ENCODE data around the gene KLF4. TPM values are rescaled to one million over a fixed set of nuclear protein-coding genes. Genes with fewer than 3 reads are reported as not detected.
A peak's percentile ranks its signal among the peaks of the same experiment; 100 is the strongest.
"Not testable (repeated sequence)": the region's sequence is repeated elsewhere in the genome, so short reads cannot be mapped to it uniquely, and the experiment has no call there.

Gene KLF4
- total RNA-seq, 1 donor from 2014 or later: 2.3 TPM

DNA sequence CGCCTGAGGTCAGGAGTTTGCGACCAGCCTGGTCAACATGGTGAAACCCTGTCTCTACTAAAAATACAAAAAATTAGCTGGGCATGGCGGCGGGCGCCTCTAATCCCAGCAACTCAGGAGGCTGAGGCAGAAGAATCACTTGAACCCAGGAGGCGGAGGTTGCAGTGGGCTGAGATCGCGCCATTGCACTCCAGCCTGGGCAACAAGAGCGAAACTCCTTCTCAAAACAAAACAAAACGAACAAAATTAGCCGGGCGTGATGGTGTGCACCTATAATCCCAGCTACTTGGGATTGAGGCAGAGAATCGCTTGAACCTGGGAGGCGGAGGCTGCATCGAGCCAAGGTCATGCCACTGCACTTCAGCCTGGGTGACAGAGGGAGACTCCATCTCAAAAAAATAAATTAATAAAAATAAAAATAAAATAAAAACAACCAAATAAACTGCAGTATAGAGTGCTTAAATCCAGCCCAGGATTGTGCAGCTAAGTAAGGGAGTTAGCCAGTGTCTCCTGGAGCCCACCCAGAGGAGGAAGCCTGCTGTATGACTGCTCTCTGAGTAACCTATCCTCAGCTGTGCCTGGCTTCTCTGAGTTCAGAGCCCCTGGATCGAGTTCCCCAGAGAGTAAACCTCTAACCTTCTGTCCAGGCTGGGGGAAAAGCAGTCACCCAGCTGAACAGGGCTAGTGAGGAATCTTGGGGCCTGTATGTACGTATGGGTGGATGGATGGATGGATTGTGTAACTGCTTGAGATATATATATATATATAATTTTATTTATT, 11.0 kb upstream of the KLF4 start:
- H3K36me3 Mint-ChIP-seq (ENCODE audit: low read depth); H3K4me3 Mint-ChIP-seq; H3K27ac Mint-ChIP-seq; H3K27me3 Mint-ChIP-seq (ENCODE audit: insufficient read depth); DNase-seq (ENCODE audit: low spot score); H3K9me3 Mint-ChIP-seq; intact Hi-C loops (cut with micrococcal nuclease); H3K4me1 Mint-ChIP-seq (ENCODE audit: low read depth): not testable (repeated sequence)

DNA sequence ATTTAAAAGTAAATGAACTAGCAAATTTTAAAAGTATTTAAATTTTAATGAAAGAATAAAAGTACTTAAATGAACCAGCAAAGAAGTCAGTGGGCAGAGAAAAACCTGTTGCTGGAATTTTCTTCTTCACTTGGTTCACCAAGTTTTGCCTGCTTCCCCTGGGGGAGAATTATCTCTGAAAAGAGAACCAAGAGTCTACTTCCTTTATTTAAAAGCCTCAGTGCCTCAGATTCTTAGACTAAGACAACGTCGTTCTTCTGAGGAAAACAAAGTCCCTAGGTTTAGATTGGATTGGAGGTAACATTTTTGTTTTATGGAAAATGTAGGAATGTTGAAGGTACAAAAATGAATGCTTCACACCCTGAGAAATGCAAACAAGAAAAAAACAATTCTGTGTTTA, 7.4 kb upstream of the KLF4 start:
- intact Hi-C loops (cut with micrococcal nuclease): no loop called here
- no peak for DNase-seq (ENCODE audit: low spot score)

DNA sequence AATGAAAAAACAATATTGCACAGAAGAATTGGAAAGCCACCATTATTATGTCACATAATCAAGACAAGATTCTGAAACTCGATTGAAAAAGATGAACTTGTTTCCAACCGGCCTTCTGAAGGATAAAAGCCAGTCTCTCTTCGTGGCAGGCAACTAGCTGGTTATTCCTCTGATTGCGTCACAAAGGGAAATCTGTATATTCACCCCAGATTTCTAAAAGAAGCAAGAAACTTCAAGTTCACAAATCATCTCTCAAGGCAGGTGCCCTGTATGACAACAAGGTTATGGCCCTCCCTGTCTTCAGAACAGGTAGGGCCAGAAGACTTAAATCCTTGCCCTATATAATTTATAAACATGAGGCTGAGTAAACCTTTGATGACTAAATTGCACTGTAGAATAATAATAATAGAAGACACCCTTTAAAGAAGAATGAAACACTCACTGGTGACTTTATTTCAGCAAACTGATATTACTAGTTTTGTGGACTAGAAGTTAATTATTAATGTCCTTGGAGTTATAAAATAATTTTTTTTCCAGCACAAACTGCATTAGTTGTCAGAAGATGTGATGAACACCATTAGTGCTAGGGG, 2.9 kb upstream of the KLF4 start:
- Mint-ChIP-seq H3K27me3 (ENCODE audit: insufficient read depth) (peaks cover 54% of the 10 kb centered on the region), H3K36me3 (ENCODE audit: low read depth) (no peaks in the 10 kb centered on the region), H3K27ac (no peak overlapping the region), H3K9me3 (no peaks in the 10 kb centered on the region), H3K4me1 (ENCODE audit: low read depth) (peaks cover 5% of the 10 kb centered on the region), H3K4me3 (no peak overlapping the region)
- DNase-seq (ENCODE audit: low spot score): no peak
- intact Hi-C loops (cut with micrococcal nuclease): no loop called here

More for the DNA sequence above, 7.4 kb upstream of the KLF4 start:
- Mint-ChIP-seq H3K4me3 (no peak overlapping the region), H3K9me3 (no peaks in the 10 kb centered on the region), H3K27ac (no peak overlapping the region), H3K36me3 (ENCODE audit: low read depth) (no peaks in the 10 kb centered on the region), H3K4me1 (ENCODE audit: low read depth) (no peaks in the 10 kb centered on the region), H3K27me3 (ENCODE audit: insufficient read depth) (peaks cover 25% of the 10 kb centered on the region)

DNA sequence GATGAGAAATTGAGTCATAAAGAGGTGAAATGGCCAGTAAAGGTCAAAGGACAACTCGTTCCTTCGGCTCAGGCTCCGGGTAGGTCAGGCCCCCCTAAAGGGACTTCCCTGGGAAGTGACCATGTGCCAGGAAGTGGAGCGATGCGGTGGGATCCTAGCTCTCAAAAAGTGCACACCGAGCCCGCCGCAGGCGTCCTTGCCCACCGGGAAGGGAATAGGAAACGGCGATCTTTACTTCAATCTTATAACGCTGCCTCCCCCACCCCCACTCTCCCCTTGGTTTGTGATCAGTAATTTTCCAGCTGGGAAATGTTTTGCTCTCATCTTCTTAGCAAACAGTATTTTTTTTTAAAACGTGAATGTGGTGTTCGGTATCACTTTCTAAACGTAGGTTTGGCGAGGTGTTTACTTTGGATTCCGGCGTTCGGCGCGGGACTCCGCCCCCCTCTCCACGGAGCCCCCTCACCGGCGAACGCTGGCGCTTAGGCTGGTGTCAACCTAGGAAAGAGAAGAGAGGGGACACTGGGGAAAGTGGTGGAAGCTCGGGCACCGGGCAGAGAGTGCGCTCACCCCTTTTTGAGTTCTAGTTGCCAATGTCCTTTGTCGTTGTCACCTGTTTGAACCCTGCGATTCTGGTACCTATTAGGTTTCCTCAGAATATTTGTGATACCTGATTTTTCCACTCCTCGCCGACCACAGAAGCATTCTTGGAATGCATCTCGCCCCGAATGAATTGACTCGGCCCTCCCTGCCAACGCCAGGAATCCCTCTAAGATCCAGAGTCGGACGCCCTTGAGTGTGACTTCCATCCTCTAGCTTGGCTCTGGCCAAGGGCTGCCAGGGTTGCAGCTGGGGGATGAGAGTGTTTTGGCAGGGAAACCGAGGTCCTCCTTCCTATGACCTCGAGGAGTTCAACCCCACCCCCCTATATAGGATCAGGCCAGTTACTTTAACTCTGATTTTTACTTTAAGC, 1.8 kb upstream of the KLF4 start:
- H3K4me1 Mint-ChIP-seq (ENCODE audit: low read depth): peaks cover 5% of the 10 kb centered on the region
- H3K36me3 Mint-ChIP-seq (ENCODE audit: low read depth): no peaks in the 10 kb centered on the region
- peaks cover 62% of the 10 kb centered on the region for H3K27me3 Mint-ChIP-seq (ENCODE audit: insufficient read depth)
- intact Hi-C loops (cut with micrococcal nuclease): no loop called here
- H3K4me3 Mint-ChIP-seq: peak overlapping the region; percentile 51
- H3K9me3 Mint-ChIP-seq: no peaks in the 10 kb centered on the region
- peak overlapping the region; percentile 63 for H3K27ac Mint-ChIP-seq
- no peak for DNase-seq (ENCODE audit: low spot score)

DNA sequence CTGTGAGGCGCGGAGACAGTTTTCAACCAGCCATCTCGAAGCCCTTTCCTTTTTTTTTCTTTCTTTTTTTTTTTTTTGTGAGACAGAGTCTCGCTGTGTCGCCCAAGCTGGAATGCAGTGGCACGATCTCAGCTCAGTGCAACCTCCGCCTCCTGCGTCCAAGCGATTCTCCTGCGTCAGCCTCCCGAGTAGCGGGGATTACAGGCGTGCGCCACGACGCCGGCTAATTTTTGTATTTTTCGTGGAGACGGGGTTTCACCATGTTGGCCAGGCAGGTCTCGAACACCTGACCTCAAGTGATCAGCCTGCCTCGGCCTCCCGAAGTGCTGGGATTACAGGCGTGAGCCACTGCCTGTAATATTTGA, 1.0 kb upstream of the KLF4 start:
- H3K27me3 Mint-ChIP-seq (ENCODE audit: insufficient read depth): peaks cover 68% of the 10 kb centered on the region
- H3K4me1 Mint-ChIP-seq (ENCODE audit: low read depth); H3K36me3 Mint-ChIP-seq (ENCODE audit: low read depth); intact Hi-C loops (cut with micrococcal nuclease); H3K9me3 Mint-ChIP-seq; DNase-seq (ENCODE audit: low spot score): not testable (repeated sequence)
- peak overlapping the region; percentile 58 for H3K27ac Mint-ChIP-seq
- H3K4me3 Mint-ChIP-seq: peak overlapping the region; percentile 70

DNA sequence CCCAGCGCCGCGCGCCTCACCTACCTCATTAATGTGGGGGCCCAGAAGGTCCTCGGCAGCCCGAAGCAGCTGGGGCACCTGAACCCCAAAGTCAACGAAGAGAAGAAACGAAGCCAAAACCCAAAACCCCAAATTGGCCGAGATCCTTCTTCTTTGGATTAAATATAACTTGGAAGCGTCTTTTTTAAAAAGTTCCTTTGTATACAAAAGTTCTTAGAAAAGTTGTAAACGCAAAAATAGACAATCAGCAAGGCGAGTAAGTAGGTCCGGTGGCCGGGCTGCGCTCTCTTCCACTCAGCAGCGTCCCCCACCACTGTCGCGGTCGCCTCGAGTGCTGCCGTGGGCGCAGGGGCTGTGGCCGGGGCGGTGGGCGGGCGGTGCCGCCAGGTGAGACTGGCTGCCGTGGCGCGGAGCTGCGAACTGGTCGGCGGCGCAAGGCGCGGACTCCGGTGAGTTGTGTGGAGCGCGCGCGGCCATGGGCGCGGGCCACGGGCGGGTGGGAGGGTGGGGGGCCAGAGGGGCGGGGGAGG, 360 bp downstream of the KLF4 start:
- intact Hi-C loops (cut with micrococcal nuclease): loop anchor here (1.0 to 5.0 kb wide), 3 partner anchors 206 to 1832 kb away; partner anchors contain the start of genes ABITRAM, ELP1, EPB41L4B and RAD23B
- no peak for DNase-seq (ENCODE audit: low spot score)
- H3K27me3 Mint-ChIP-seq (ENCODE audit: insufficient read depth): peaks cover 61% of the 10 kb centered on the region
- H3K27ac Mint-ChIP-seq: peak overlapping the region; percentile 44
- peak overlapping the region; percentile 59 for H3K4me3 Mint-ChIP-seq
- H3K36me3 Mint-ChIP-seq (ENCODE audit: low read depth): no peaks in the 10 kb centered on the region
- H3K9me3 Mint-ChIP-seq: no peaks in the 10 kb centered on the region
- peaks cover 5% of the 10 kb centered on the region for H3K4me1 Mint-ChIP-seq (ENCODE audit: low read depth)

DNA sequence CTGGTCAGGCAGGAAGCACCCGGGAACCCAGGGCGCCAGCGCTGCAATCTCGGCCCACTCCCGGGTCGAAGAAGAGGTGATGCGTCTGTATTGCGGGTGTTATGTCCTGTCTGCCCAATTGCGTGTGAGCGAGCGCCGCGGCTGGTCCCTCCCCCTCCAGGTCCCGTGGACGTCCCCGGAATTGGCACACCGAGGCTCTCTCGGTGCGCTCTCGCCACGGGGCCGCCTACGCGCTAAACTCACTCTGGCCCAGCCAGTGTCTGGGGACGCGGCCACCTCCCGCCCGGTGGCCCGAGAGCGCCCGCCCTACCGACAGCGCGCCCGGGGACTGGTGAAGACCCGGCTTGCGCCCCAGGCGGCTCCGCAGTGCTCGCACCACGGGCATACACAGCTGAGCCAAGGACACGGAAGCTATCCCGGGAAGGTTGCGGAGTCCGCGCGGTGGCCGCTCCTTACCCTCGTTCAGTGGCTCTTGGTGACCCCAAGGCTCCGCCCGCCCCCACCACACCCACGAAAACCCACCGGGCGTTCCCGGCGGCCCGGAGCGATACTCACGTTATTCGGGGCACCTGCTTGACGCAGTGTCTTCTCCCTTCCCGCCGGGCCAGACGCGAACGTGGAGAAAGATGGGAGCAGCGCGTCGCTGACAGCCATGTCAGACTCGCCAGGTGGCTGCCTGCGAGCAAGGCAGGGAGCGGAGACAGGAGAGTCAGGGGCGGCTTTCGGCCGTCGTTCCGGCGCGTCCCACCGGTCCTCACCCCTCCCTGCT, 1.0 kb downstream of the KLF4 start:
- H3K36me3 Mint-ChIP-seq (ENCODE audit: low read depth): no peaks in the 10 kb centered on the region
- peak overlapping the region; percentile 59 for H3K4me3 Mint-ChIP-seq
- peaks cover 5% of the 10 kb centered on the region for H3K4me1 Mint-ChIP-seq (ENCODE audit: low read depth)
- no peaks in the 10 kb centered on the region for H3K9me3 Mint-ChIP-seq
- DNase-seq (ENCODE audit: low spot score): peak; percentile 7
- peak overlapping the region; percentile 44 for H3K27ac Mint-ChIP-seq
- intact Hi-C loops (cut with micrococcal nuclease): loop anchor here (1.0 to 5.0 kb wide), 3 partner anchors 205 to 1832 kb away; partner anchors contain the start of genes ABITRAM, ELP1, EPB41L4B and RAD23B
- H3K27me3 Mint-ChIP-seq (ENCODE audit: insufficient read depth): peaks cover 64% of the 10 kb centered on the region

DNA sequence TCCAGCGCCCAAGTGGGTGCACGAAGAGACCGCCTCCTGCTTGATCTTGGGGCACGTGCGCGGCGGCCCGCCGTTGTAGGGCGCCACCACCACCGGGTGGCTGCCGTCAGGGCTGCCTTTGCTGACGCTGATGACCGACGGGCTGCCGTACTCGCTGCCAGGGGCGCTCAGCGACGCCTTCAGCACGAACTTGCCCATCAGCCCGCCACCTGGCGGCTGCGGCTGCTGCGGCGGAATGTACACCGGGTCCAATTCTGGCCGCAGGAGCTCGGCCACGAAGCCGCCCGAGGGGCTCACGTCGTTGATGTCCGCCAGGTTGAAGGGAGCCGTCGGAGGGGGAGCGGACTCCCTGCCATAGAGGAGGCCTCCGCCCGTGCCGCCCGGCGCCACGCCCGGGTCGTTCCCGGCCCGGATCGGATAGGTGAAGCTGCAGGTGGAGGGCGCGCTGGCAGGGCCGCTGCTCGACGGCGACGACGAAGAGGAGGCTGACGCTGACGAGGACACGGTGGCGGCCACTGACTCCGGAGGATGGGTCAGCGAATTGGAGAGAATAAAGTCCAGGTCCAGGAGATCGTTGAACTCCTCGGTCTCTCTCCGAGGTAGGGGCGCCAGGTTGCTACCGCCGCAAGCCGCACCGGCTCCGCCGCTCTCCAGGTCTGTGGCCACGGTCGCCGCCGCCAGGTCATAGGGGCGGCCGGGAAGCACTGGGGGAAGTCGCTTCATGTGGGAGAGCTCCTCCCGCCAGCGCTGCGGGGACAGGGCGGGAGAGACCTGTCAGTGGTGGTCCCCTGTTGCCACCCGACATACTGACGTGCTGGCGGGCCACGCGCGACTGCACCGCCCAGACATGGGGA, 1.8 kb downstream of the KLF4 start:
- peaks cover 5% of the 10 kb centered on the region for H3K4me1 Mint-ChIP-seq (ENCODE audit: low read depth)
- H3K27ac Mint-ChIP-seq: no peak overlapping the region
- no peak for DNase-seq (ENCODE audit: low spot score)
- H3K36me3 Mint-ChIP-seq (ENCODE audit: low read depth): no peaks in the 10 kb centered on the region
- intact Hi-C loops (cut with micrococcal nuclease): loop anchor here (2.0 to 5.0 kb wide), 2 partner anchors 1445 to 1833 kb away; partner anchors contain the start of genes ABITRAM, ELP1 and EPB41L4B
- H3K27me3 Mint-ChIP-seq (ENCODE audit: insufficient read depth): peaks cover 65% of the 10 kb centered on the region
- peak overlapping the region; percentile 19 for H3K4me3 Mint-ChIP-seq
- H3K9me3 Mint-ChIP-seq: no peaks in the 10 kb centered on the region

DNA sequence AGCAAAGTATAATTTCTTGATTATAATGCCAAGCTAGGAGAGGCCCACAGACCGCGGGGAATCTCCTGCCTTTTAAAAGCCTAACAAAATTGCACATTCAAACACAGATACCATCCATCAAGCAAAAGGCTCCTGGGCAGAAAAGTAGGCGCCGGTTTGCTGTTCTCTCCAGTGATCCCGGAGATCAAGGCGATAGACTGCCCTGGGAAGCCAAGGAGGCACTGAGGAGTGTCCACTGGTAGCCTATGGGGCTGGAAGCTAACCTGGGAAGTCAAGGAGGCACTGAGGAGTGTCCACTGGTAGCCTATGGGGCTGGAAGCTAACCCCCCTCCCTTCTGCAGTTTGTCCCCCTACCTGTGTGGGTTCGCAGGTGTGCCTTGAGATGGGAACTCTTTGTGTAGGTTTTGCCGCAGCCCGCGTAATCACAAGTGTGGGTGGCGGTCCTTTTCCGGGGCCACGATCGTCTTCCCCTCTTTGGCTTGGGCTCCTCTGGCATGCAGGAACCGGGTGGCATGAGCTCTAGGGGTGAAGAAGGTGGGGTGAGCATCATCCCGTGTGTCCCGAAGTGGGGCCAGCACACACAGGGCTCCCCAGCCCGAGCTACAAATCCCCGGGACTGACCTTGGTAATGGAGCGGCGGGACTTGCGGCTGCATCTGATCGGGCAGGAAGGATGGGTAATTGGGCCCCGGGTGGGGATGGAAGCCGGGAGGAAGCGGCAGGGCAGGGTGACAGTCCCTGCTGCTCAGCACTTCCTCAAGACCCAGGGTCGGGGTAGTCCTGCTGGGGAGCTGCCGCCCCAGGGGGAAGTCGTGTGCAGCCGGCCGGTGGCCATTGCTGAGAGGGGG, 2.7 kb downstream of the KLF4 start:
- no peak for DNase-seq (ENCODE audit: low spot score)
- H3K4me3 Mint-ChIP-seq: no peak overlapping the region

DNA sequence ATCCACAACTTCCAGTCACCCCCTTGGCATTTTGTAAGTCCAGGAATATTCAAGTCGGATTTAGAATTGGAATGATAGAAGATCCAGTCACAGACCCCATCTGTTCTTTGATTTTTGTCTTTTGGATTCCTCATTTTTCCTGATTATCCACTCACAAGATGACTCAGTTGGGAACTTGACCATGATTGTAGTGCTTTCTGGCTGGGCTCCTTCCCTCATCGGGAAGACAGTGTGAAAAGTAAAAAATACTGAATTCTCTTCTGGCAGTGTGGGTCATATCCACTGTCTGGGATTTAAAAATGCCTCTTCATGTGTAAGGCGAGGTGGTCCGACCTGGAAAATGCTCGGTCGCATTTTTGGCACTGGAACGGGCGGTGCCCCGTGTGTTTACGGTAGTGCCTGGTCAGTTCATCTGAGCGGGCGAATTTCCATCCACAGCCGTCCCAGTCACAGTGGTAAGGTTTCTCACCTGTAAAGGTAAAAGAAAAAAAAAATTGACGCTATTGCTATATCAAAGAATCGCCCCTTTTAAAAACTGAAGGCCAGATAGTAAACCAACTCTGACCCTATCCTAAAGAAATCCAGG, 4.0 kb downstream of the KLF4 start:
- H3K4me1 Mint-ChIP-seq (ENCODE audit: low read depth): peaks cover 5% of the 10 kb centered on the region
- intact Hi-C loops (cut with micrococcal nuclease): loop anchor here (5.0 kb wide), 1 partner anchor 1447 kb away; the partner anchor contains the start of genes ABITRAM and ELP1
- no peak for DNase-seq (ENCODE audit: low spot score)

More for the DNA sequence above, 2.7 kb downstream of the KLF4 start:
- intact Hi-C loops (cut with micrococcal nuclease): loop anchor here (5.0 kb wide), 1 partner anchor 1445 kb away; the partner anchor contains the start of genes ABITRAM and ELP1
- H3K4me1 Mint-ChIP-seq (ENCODE audit: low read depth): peaks cover 5% of the 10 kb centered on the region
- peak overlapping the region; percentile 58 for H3K27ac Mint-ChIP-seq
- no peaks in the 10 kb centered on the region for H3K36me3 Mint-ChIP-seq (ENCODE audit: low read depth)
- peaks cover 57% of the 10 kb centered on the region for H3K27me3 Mint-ChIP-seq (ENCODE audit: insufficient read depth)
- no peaks in the 10 kb centered on the region for H3K9me3 Mint-ChIP-seq

More for the DNA sequence above, 4.0 kb downstream of the KLF4 start:
- H3K4me3 Mint-ChIP-seq: no peak overlapping the region
- no peak overlapping the region for H3K27ac Mint-ChIP-seq
- H3K9me3 Mint-ChIP-seq: no peaks in the 10 kb centered on the region
- H3K36me3 Mint-ChIP-seq (ENCODE audit: low read depth): no peaks in the 10 kb centered on the region
- H3K27me3 Mint-ChIP-seq (ENCODE audit: insufficient read depth): peaks cover 44% of the 10 kb centered on the region

All from activated T-helper 1 cell treated with anti-CD3 and anti-CD28 coated beads, Interleukin-12 subunit alpha, Interleukin-12 subunit beta, Interleukin-2, Interleukin-4 antibody, amounts not matched to agents 30 ng/mL and 10 ng/mL and 1 ng/mL, durations not matched to agents 14 hours and 24 hours and 36 hours (primary cell).